ENCODE results near the gene CEP128.

The CEP128 gene

DNA sequence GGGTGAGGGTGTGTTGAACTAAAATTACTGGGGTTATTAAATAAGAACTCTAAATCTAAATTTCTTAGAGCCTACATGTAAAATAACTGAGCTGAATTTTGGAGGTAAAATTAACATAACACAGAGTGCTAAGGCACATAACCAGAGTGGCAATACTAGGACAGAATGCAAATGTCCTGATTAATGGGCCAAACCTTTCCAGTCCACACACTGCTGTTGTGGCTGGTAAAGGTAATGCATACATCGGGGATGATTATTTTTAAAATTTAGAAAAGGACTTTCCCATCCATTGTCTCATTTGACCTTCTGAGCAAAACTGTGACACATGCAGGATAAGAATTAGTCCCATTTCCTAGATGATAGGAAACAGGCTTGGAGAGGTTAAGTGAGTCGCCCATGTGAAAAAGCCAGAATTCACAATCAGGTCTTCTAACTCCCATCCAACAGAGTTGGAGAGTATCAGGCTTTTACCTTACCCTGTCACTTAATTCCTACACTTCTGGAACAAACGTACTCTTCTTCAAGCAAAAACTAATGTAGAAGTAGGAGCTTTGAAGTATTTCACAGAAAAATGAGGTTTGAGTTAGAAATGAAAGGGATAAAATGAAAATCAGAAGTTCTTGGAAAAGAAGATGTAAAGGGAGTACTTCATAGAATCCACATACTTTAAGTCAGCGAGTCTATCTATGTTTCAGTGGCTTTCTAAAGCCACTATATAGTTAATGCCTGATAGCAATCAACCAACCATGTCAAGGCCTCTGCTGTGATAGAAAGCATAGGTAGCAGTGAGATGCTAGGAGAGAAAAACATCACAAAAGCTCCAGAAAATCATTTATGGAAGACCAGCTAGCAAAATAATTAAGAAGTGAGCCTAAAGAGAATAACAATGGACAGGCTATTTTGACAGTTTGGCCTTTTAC lies 395.3 kb downstream of the CEP128 start:
- H3K4me3 ChIP-seq (ENCODE audit: low read depth, low read length), result no peak overlapping the region
- TF ChIP-seq, protein P1, sequence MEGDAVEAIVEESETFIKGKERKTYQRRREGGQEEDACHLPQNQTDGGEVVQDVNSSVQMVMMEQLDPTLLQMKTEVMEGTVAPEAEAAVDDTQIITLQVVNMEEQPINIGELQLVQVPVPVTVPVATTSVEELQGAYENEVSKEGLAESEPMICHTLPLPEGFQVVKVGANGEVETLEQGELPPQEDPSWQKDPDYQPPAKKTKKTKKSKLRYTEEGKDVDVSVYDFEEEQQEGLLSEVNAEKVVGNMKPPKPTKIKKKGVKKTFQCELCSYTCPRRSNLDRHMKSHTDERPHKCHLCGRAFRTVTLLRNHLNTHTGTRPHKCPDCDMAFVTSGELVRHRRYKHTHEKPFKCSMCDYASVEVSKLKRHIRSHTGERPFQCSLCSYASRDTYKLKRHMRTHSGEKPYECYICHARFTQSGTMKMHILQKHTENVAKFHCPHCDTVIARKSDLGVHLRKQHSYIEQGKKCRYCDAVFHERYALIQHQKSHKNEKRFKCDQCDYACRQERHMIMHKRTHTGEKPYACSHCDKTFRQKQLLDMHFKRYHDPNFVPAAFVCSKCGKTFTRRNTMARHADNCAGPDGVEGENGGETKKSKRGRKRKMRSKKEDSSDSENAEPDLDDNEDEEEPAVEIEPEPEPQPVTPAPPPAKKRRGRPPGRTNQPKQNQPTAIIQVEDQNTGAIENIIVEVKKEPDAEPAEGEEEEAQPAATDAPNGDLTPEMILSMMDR (IDR thresholded peaks at IDR 0.05; ENCODE audit: control insufficient read depth, extremely low read depth, insufficient read depth), result no peak
- no peak for DNase-seq (ENCODE audit: low read depth)

DNA sequence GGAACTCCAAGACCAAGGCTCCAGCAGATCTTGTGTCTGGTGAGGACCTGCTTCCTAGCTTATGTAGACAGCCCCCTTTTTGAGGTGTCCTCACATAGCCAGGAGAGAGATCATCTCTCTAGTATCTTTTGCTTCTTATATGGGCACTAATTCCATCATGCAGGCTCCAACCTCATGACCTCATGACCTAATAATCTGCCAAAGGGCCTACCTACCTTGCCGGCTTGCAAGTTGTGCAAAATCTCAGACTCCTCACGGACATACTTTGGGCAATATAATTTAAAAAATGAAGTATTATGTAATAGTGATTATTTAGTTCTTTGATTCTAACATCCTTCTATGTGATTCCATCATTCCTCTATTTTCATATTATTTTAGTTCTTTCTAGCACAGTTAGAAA lies 397.2 kb downstream of the CEP128 start:
- TF ChIP-seq, protein P1 (IDR thresholded peaks at IDR 0.05; ENCODE audit: control insufficient read depth, extremely low read depth, insufficient read depth), result no peak
- no peak for DNase-seq (ENCODE audit: low read depth)

DNA sequence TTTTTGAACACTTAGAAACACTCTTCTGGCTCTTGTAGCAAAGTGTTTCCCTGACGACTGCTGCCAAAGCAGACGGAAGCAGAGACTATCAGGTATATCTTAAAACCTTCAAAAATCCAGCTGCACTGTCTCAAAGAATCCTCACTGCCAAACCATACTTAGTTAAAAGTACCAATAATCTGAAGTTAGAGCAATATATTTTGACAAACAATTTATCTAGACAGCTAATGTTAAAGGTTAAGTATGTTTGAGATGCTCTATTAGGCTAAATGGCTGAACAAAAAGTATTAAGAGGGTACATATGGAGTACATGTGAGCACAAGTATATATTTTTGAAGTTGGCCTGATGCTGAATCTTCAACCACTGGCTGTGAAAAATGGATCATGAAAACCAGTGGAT lies 398.3 kb downstream of the CEP128 start:
- H3K4me3 ChIP-seq (ENCODE audit: low read depth, low read length), result no peak overlapping the region
- DNase-seq (ENCODE audit: low read depth), result no peak
- TF ChIP-seq, protein P1 (IDR thresholded peaks at IDR 0.05; ENCODE audit: control insufficient read depth, extremely low read depth, insufficient read depth), result no peak

More for the DNA sequence above, 397.2 kb downstream of the CEP128 start:
- no peak overlapping the region for H3K4me3 ChIP-seq (ENCODE audit: low read depth, low read length)

DNA sequence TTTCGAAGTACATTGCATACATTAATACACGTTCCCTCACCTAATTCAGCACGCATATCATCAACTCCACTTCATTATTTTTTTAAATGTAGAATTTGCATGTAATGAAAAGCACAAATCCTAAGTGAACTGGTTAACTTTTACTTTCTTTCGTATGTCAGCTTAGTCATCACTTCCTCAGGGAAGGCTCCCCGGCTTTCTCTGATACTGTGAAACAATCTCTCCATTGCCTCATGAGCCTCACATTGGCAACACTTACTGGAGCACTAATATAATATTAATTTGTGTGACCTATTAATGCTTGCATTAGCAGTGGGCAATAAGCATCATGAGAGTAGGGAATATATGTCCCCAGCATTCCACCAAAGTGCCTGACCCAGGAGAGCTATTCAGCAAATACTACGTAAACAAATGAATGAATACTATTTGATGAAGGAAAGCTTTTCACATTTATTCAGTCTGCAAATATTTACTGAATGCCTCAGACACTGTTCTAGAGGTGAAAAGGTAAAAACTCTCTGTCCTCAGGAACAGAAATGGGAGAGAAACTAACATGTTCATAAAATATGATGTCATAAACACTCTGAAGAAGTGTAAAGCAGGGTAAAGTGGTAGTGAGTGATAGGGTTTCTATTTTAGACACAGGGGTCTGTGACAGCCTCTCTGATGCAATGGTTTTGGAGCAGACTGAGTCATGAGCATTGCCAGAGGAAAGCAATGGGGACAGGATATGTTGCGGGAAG lies 402.7 kb downstream of the CEP128 start:
- DNase-seq (ENCODE audit: low read depth), result no peak

DNA sequence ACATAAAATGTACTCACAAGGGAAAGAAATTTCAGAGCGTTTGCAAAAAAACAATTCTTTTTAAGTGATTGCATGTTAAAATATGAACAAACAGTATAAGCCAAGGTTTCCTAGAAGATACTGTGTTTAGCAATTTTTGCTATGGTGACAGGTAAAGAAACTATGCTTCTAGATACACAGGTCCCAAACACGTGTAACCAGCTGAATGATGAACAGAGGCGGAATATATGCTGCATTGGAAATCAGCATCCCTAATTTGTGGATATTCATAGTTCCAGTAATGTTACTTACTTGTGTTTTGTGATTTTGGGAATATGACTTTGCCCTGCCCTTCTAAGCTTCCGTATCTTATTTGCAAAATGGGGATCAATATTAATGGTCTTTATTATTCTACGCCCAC lies 403.9 kb downstream of the CEP128 start:
- TF ChIP-seq, protein P1 (IDR thresholded peaks at IDR 0.05; ENCODE audit: control insufficient read depth, extremely low read depth, insufficient read depth), result no peak
- DNase-seq (ENCODE audit: low read depth), result no peak
- no peak overlapping the region for H3K4me3 ChIP-seq (ENCODE audit: low read depth, low read length)

More for the DNA sequence above, 402.7 kb downstream of the CEP128 start:
- no peak overlapping the region for H3K4me3 ChIP-seq (ENCODE audit: low read depth, low read length)
- TF ChIP-seq, protein P1 (IDR thresholded peaks at IDR 0.05; ENCODE audit: control insufficient read depth, extremely low read depth, insufficient read depth), result no peak

DNA sequence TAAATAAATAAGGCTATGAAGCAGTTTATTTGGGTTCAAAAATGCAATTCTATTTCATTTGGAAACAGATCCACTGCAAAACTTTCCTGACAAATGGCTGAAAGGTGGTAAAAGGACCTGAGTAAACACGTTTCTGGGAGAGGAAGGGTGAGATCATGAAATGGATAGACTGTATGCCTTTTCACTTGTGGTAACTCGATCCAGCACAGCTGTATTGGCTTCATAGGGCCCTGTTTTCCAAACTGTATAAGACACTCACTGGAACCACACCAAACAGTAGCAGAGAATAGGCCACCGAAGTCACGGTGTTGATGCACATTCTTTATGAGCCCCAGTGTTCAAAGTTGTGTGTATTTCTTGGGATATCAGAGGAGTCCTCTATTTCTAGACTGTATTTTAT lies 405.1 kb downstream of the CEP128 start:
- H3K4me3 ChIP-seq (ENCODE audit: low read depth, low read length), result no peak overlapping the region
- TF ChIP-seq, protein P1 (IDR thresholded peaks at IDR 0.05; ENCODE audit: control insufficient read depth, extremely low read depth, insufficient read depth), result no peak
- no peak for DNase-seq (ENCODE audit: low read depth)

Measured in LNCaP clone FGC (cell line).